ENCODE measurements around the gene CDV3.

CDV3 gene

GRCh38 chr3:133608388-133608787 lies 34.9 kb downstream of the CDV3 start:
- no peak for DNase-seq

- DNase-seq, result no peak
Measured at GRCh38 chr3:133610031-133610430, 36.5 kb downstream of the CDV3 start.

- DNase-seq, result no peak
Measured at GRCh38 chr3:133611534-133611933, 38.0 kb downstream of the CDV3 start.

GRCh38 chr3:133620066-133620784 lies 46.7 kb downstream of the CDV3 start:
- peak; percentile 29 for DNase-seq

- no peak for DNase-seq
Measured at GRCh38 chr3:133627789-133628188, 54.3 kb downstream of the CDV3 start.

GRCh38 chr3:133629146-133629545 lies 55.7 kb downstream of the CDV3 start:
- no peak for DNase-seq

GRCh38 chr3:133633439-133633838 lies 60.0 kb downstream of the CDV3 start:
- no peak for DNase-seq

All from activated CD4-positive, alpha-beta T cell treated with anti-CD3 and anti-CD28 coated beads, Interleukin-2, Interleukin-6, amounts not matched to agents 100 ng/mL and 50 ng/mL, durations not matched to agents 16 hours and 8 hours (primary cell).